Epithelial cell of prostate (primary cell): ENCODE measurements around the gene MCCC2.
"Not testable (repeated sequence)": the region's sequence is repeated elsewhere in the genome, so short reads cannot be mapped to it uniquely, and the experiment has no call there.

Experiments used
- DNase-seq: peaks from one replicate; pipeline ENCODE4 v3.0.0-alpha.2; 2011; ENCODE audit warnings: low read depth, low spot score
- H3K27ac ChIP-seq: fragments of 450-650 bp; 2 replicates; pipeline ENCODE4 v1.5.1; 2017; ENCODE audit warnings: mild to moderate bottlenecking

The MCCC2 gene

DNA sequence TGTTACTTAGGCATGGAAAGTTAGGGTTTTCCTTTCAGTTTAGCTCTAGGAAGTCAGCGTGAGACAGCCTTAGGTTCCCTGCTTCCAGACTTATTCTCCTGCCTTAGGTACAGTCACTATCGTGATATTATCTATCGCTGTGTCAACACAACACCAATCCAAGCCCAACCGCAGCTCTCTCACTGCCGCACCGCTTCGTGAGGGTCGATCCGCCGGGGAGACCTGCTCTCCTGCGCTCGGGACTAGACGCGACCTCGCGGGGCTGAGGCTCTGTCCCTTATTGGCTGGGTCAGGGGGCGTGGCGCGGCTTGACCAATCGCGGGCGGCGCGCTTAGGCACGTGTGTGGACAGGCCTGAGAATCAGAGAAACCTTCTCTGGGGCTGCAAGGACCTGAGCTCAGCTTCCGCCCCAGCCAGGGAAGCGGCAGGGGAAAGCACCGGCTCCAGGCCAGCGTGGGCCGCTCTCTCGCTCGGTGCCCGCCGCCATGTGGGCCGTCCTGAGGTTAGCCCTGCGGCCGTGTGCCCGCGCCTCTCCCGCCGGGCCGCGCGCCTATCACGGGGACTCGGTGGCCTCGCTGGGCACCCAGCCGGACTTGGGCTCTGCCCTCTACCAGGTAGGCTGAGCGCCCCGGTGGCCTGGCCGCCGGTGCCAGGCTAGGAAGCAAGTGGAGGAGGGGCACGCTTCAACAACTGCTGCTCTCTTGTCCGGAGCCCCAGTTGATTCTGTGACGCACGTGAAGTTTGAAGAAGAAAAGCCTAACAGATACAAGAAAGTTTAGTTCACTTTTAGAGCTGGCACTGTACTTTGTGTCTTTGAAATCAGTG lies at the start of gene MCCC2:
TSS of gene MCCC2 (plus strand) at position 400 of the 825 bp plus-strand sequence. CDS start at position 486, 86 bp downstream.
- peak within 1 kb of the TSS; percentile 73 for H3K27ac ChIP-seq
- peak; percentile 83 for DNase-seq

GRCh38 chr5:71537687-71538086 lies 49.5 kb upstream of the MCCC2 start:
- H3K27ac ChIP-seq, result no peak overlapping the region
- no peak for DNase-seq

DNA sequence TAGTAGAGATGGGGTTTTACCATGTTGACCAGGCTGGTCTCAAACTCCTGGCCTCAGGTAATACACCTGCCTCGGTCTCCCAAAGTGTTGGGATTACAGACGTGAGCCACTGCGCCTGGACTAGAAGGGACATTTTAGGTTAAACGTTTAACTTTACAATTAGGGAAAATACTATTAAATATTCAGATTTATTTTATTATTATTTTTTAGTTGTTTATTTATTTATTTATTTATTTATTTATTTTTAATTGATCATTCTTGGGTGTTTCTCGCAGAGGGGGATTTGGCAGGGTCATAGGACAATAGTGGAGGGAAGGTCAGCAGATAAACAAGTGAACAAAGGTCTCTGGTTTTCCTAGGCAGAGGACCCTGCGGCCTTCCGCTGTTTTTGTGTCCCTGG lies 36.3 kb upstream of the MCCC2 start:
- DNase-seq, H3K27ac ChIP-seq: not testable (repeated sequence)

DNA sequence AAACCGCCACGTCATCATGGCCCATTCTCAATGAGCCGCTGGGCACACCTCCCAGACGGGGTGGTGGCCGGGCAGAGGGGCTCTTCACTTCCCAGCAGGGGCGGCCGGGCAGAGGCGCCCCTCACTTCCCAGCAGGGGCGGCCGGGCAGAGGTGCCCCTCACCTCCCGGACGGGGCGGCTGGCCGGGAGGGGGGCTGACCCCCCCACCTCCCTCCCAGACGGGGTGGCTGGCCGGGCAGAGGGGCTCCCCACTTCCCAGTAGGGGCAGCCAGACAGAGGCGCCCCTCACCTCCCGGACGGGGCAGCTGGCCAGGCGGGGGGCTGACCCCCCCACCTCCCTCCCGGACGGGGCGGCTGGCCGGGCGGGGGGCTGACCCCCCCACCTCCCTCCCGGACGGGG lies 35.6 kb upstream of the MCCC2 start:
- not testable (repeated sequence) for DNase-seq, H3K27ac ChIP-seq

- not testable (repeated sequence) for H3K27ac ChIP-seq, DNase-seq
Observed at GRCh38 chr5:71552026-71552749, 35.0 kb upstream of the MCCC2 start.

DNA sequence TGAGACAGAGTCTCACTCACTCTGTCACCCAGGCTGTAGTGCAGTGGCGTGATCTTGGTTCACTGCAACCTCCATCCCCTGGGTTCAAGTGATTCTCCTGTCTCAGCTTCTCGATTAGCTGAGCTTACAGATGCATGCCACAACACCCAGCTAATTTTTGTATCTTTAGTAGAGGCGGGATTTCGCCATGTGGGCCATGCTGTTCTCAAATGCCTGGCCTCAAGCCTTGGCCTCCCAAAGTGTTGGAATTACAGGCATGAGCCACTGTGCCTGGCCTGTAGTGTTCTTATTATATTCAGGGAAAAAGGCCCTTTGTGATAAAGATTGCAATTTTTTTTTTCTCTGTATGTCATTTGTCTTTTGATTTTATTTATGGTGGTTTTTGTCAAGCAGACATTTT lies 24.0 kb upstream of the MCCC2 start:
- DNase-seq, result no peak
- H3K27ac ChIP-seq, result no peak overlapping the region

- DNase-seq, result no peak
- H3K27ac ChIP-seq, result no peak overlapping the region
Observed at GRCh38 chr5:71564895-71565294, 22.2 kb upstream of the MCCC2 start.

- no peak overlapping the region for H3K27ac ChIP-seq
- no peak for DNase-seq
Observed at GRCh38 chr5:71569748-71570509, 17.2 kb upstream of the MCCC2 start.

DNA sequence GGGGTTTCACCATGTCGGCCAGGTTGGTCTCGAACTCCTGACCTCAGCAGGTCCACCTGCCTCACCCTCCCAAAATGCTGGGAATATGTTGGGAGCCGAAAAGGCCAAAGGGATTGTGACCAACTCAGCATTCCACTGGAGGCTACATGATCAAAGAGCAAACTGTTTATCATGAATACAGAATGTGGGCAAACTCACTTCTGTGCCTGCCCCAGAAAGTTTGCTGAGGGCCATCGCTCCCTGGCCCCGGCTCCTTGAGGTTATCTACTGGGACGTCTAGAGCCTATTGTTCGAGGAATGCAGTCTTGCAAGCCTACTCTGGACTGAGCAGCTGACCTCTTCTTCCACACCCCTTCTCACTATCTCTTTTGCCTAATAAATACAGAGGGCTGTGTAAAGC lies 15.3 kb upstream of the MCCC2 start:
- not testable (repeated sequence) for H3K27ac ChIP-seq

DNA sequence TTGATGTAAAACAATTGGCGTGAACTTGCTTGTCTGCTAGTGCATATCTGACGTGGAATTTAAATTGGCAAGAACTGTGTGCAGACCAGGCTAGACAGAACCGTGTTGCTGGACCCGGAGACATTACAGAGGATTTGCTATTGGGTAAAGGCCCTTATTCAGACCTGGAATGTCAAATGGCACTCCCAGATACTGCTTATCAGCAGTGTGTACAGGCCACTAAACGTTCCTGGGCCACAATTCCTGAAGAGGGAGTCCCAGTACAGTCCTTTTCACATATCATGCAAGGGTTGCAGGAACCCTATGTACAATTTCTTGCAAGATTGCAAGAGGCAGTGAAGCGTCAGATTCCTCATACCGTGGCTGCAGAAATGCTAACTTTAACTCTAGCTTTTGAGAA lies 13.5 kb upstream of the MCCC2 start:
- no peak for DNase-seq
- no peak overlapping the region for H3K27ac ChIP-seq

More for the DNA sequence above, 15.3 kb upstream of the MCCC2 start:
- DNase-seq, result not testable (repeated sequence)

- not testable (repeated sequence) for DNase-seq, H3K27ac ChIP-seq
Observed at GRCh38 chr5:71575588-71575987, 11.6 kb upstream of the MCCC2 start.

DNA sequence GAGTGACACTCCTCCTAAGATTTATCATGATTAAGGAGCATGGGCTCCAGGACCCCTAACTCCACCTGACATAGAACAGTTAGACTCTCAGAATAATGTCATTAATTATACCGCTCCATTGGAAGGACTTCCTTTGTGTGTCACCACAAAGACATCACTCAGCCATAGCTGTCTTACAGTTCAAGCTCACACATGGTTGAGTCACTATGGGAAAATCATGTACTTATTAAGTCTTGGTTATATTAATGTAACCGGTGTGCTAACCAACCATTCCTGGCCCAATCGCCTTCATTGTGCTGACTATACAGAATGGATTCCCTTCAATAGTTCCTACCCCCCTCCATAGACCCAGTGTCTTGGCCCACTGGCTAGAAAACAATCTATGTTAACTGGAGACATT lies 10.9 kb upstream of the MCCC2 start:
- DNase-seq, result no peak
- H3K27ac ChIP-seq, result no peak overlapping the region

GRCh38 chr5:71577839-71578238 lies 9.3 kb upstream of the MCCC2 start:
- DNase-seq, H3K27ac ChIP-seq: not testable (repeated sequence)

- no peak for DNase-seq
- H3K27ac ChIP-seq, result no peak overlapping the region
Observed at GRCh38 chr5:71582945-71583584, 4.1 kb upstream of the MCCC2 start.

GRCh38 chr5:71586052-71586940 lies 844 bp upstream of the MCCC2 start:
- DNase-seq, result no peak
- H3K27ac ChIP-seq, result peak overlapping the region; percentile 73

- peak overlapping the region; percentile 73 for H3K27ac ChIP-seq
- no peak for DNase-seq
Observed at GRCh38 chr5:71587766-71588532, 809 bp downstream of the MCCC2 start.

GRCh38 chr5:71588533-71588885 lies 1.4 kb downstream of the MCCC2 start:
- H3K27ac ChIP-seq, result no peak overlapping the region
- DNase-seq, result no peak

GRCh38 chr5:71589903-71590302 lies 2.8 kb downstream of the MCCC2 start:
- DNase-seq, result no peak

GRCh38 chr5:71591100-71591499 lies 4.0 kb downstream of the MCCC2 start:
- no peak for DNase-seq
- no peak overlapping the region for H3K27ac ChIP-seq

More at GRCh38 chr5:71589903-71590302, 2.8 kb downstream of the MCCC2 start:
- no peak overlapping the region for H3K27ac ChIP-seq
